Ovary (tissue), 9 donors: ENCODE measurements around the gene UBE2G1. TPM values are rescaled to one million over a fixed set of nuclear protein-coding genes. Genes with fewer than 3 reads are reported as not detected.
"Not testable (repeated sequence)": the region's sequence is repeated elsewhere in the genome, so short reads cannot be mapped to it uniquely, and the experiment has no call there.

Experiments
- DNase-seq, 5 donors: peaks; one replicate each; pipeline ENCODE4 v3.0.0-alpha.2; 2019 to 2020
- H3K27ac ChIP-seq, 2 donors: fragments of 200-600 bp; one replicate each; pipeline versions ENCODE4 v1.5.1 to v1.8.0; 2019 to 2022
- H3K27me3 ChIP-seq: fragments of 200-600 bp; one replicate; pipeline ENCODE4 v1.8.0; 2022
- H3K36me3 ChIP-seq: fragments of 200-600 bp; sonication (generic); one replicate; pipeline ENCODE4 v1.5.1; 2019
- H3K4me1 ChIP-seq: one replicate; pipeline ENCODE4 v1.8.1; 2013; ENCODE audit warnings: mild to moderate bottlenecking, moderate library complexity; ENCODE audit not compliant: insufficient read depth
- H3K4me3 ChIP-seq: fragments of 200-600 bp; sonication (generic); one replicate; pipeline ENCODE4 v1.5.1; 2017
- H3K9me3 ChIP-seq, 2 donors: fragments of 200-600 bp in 1 of 2; sonication (generic) in 1 of 2; one replicate each; pipeline versions ENCODE4 v1.5.1 to v1.8.1; 2013 to 2019; ENCODE audit warnings: mild to moderate bottlenecking in 1 of 2, moderate library complexity in 1 of 2
- EP300 ChIP-seq: sonication (generic); formaldehyde crosslinking; IDR thresholded peaks from one replicate; pipeline ENCODE4 v1.6.1; 2017; ENCODE audit warnings: antibody characterized with exemption
- POLR2A ChIP-seq: fragments of 450-650 bp; IDR thresholded peaks from one replicate; pipeline ENCODE4 v1.6.1; 2017; ENCODE audit warnings: antibody characterized with exemption, mild to moderate bottlenecking, moderate library complexity
- WGBS, 3 donors: extraction: QIAGEN DNeasy Blood & Tissue Kit in 1 of 3; methylation state at CpG; one replicate each; pipeline versions ENCODE4 v1.1.5 to v1.1.7; 2013 to 2017; 5-methylcytosine and 5-hydroxymethylcytosine counted together
- intact Hi-C, 4 donors: fragments of 100-400 bp; cut with DNase I; formaldehyde crosslinking; loops; one replicate each; pipeline versions ENCODE4 v1.11.0 to v1.15.1; 2022 to 2023
- polyA plus RNA-seq, 2 donors: library from polyadenylated mRNA; stranded (reverse); fragments of 200-250 nt in 1 of 2; fragments of 350-450 nt in 1 of 2; fragmentation: Illumina TruSeq in 1 of 2; extraction: RNeasy Lipid Tissue Mini Kit (QIAGEN cat#74804) in 1 of 2; gene quantifications; one replicate each; pipeline ENCODE4 v1.2.3, GENCODE V29; 2013 to 2014
- total RNA-seq, 7 donors: library from RNA; depleted of rRNA in 2 of 7; stranded (reverse); fragments of >200 nt in 2 of 7; fragmentation: NEBNext Ultra II Directional in 3 of 7; extraction: Animal tissue kit (Norgen Biotek cat#: 25700) in 3 of 7; gene quantifications; one replicate each; pipeline versions ENCODE4 v1.1.0 to v1.2.4, GENCODE V29; 2016 to 2023
- TF ChIP-seq, protein P1 (sequence below), 3 donors: fragments of 450-650 bp in 2 of 3; fragments of 200-600 bp in 1 of 3; IDR thresholded peaks; one replicate each; pipeline versions ENCODE4 v1.5.1 to v1.8.0; 2016 to 2022; ENCODE audit warnings: antibody characterized with exemption in 3 of 3, mild to moderate bottlenecking in 1 of 3
- donor health status: DM: no; HTN: no; CAD: no; lungs with moderate emphysema.
- donor health status: DM: no; HTN: no; CAD: no.
- donor health status: Bipolar disorder and iron deficiency.
- donor health status: DM: yes; HTN: yes; CAD: no.
- donor health status: DM: no; HTN: no; CAD: no.
- donor health status: DM: yes; HTN: yes; CAD: no.

UBE2G1 gene
- total and polyA plus RNA-seq, 9 donors, result 12.4 to 50.7 (median 36.5) TPM

DNA sequence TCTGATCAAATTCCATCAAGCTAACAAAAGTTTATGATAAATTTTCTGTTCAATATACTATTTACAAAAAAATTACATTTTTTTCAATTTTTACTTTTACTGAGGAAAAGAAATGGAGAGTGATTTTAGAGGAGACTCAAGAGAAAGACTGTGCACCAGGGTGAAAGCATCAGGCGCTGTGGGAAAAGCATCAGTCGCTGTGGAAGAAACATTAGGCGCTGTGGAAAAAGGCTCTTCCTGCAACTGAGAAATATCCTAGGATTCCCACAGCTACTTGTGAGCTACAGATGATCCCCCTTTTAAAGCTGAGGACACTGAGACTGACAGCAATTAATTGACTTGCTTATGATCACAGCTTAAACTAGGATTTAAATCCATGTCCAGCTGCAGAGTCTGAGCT lies 107.6 kb downstream of the UBE2G1 start:
- 96 to 100% (median 99%) methylated on average over 3 of the region's 3 CpGs for WGBS, 3 donors
- TF ChIP-seq, protein P1, sequence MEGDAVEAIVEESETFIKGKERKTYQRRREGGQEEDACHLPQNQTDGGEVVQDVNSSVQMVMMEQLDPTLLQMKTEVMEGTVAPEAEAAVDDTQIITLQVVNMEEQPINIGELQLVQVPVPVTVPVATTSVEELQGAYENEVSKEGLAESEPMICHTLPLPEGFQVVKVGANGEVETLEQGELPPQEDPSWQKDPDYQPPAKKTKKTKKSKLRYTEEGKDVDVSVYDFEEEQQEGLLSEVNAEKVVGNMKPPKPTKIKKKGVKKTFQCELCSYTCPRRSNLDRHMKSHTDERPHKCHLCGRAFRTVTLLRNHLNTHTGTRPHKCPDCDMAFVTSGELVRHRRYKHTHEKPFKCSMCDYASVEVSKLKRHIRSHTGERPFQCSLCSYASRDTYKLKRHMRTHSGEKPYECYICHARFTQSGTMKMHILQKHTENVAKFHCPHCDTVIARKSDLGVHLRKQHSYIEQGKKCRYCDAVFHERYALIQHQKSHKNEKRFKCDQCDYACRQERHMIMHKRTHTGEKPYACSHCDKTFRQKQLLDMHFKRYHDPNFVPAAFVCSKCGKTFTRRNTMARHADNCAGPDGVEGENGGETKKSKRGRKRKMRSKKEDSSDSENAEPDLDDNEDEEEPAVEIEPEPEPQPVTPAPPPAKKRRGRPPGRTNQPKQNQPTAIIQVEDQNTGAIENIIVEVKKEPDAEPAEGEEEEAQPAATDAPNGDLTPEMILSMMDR (IDR thresholded peaks at IDR 0.05), result no peak
- no peak for TF ChIP-seq EP300
- TF ChIP-seq POLR2A, result no peak
- no peaks in the 10 kb centered on the region for H3K9me3 ChIP-seq
- no peak overlapping the region for H3K27ac ChIP-seq
- peaks cover 12% of the 10 kb centered on the region for H3K4me1 ChIP-seq
- no peaks in the 10 kb centered on the region for H3K36me3 ChIP-seq
- no peak for DNase-seq
- no peak overlapping the region for H3K4me3 ChIP-seq
- H3K27me3 ChIP-seq, result no peaks in the 10 kb centered on the region
- intact Hi-C loops, result no loop called here

DNA sequence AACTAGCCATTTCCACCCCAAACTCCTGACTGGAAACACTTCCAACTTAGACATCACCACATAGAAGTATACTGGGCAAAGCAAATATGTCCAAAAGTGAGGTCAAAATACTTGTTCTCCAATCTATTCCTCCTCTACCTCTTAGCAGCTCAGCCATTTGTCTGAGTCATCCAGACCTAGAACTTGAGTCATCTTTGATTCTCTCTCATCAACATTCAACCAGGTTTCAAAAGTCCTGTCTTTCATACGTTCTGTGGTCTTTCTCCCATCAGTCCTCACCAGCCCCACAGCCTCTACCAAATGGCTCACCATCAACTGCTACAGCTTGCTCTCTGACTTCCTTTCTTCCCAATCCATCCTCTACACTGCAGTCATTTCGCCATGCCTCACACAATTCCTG lies 109.5 kb downstream of the UBE2G1 start:
- H3K4me1 ChIP-seq, result peaks cover under 1% of the 10 kb centered on the region
- H3K27ac ChIP-seq, result no peak overlapping the region
- no peak for DNase-seq
- TF ChIP-seq POLR2A (no peak), EP300 (no peak)
- TF ChIP-seq, protein P1 (IDR thresholded peaks at IDR 0.05), result no peak
- H3K36me3 ChIP-seq, result no peaks in the 10 kb centered on the region
- H3K4me3 ChIP-seq, result no peak overlapping the region
- intact Hi-C loops, result no loop called here
- no peaks in the 10 kb centered on the region for H3K9me3 ChIP-seq
- 93 to 100% (median 97%) methylated on average over 2 of the region's 2 CpGs for WGBS, 3 donors
- H3K27me3 ChIP-seq, result no peaks in the 10 kb centered on the region

DNA sequence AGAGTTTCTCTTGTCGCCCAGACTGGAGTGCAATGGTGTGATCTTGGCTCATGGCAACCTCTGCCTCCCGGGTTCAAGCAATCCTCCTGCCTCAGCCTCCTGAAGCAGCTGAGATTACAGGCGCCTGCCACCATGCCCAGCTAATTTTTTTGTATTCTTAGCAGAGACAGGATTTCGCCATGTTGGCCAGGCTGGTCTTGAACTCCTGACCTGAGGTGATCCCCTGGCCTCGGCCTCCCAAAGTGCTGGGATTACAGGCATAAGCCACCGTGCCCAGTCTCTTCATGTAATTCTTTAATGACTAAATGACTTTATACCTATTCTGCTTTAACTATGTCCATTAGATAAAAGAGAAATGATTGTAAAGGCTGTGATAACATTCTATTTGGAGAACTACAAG lies 111.2 kb downstream of the UBE2G1 start:
- H3K9me3 ChIP-seq, intact Hi-C loops, DNase-seq, H3K4me1 ChIP-seq, H3K27ac ChIP-seq, H3K36me3 ChIP-seq, H3K4me3 ChIP-seq, H3K27me3 ChIP-seq: not testable (repeated sequence)
- WGBS, 3 donors, result 81 to 92% (median 90%) methylated on average over 6 of the region's 6 CpGs

DNA sequence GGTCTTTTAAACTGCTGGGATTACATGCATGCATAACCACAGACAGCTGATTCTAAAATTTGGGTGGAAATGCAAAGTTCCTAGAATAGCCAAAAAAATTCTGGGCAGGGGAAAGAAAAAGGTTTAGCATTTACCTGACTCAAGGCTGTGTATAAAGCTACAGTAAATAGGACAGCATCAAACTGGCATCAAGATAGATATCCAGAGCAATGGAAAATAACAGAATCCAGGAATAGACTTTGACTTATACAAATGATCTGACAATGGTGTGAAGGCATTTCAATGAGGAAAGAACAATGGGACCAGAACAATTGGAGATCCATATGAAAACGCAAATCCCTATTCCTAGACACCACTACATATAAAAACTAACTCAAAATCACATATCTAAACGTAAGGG lies 115.6 kb downstream of the UBE2G1 start:
- Histone ChIP-seq H3K27me3 (no peaks in the 10 kb centered on the region), H3K36me3 (no peaks in the 10 kb centered on the region), H3K9me3 (no peaks in the 10 kb centered on the region), H3K4me1 (peaks cover 3% of the 10 kb centered on the region), H3K27ac (no peak overlapping the region), H3K4me3 (no peak overlapping the region)
- WGBS, 3 donors, result 81 to 94% (median 85%) methylated on average over 2 of the region's 2 CpGs
- intact Hi-C loops, result no loop called here
- DNase-seq, result no peak
- no peak for TF ChIP-seq EP300
- TF ChIP-seq, protein P1 (IDR thresholded peaks at IDR 0.05), result no peak

DNA sequence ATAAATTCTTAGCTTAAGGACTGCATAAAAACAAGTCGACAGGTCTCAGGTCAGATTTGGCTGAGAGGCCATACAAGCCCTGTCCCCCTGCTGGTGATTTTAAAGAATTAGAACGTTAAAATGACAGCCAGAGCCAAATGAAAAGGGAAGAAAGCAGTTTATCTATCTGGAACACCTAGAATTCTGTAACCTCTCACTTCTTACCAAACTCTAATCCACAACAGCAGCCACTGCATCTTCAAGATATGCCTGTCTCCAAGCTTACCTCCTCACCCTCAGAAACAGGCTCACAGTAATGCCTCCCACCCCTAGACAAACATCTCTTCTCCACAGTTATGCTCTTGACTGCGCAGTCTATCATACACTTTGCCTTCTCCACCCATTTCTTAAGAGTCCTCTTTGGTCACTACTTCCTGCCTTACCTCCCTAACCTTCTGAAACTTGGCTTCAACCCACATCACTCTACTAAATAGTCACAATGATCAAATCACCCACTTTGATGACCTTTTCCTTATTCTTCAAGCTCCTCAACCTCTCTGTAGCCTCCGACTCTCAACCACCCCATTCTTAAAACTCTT lies 116.9 kb downstream of the UBE2G1 start:
- TF ChIP-seq EP300, result no peak
- TF ChIP-seq, protein P1 (IDR thresholded peaks at IDR 0.05), result peak in 1 of 3 donors; percentile 31
- no peak for DNase-seq
- Histone ChIP-seq H3K27me3 (no peaks in the 10 kb centered on the region), H3K9me3 (no peaks in the 10 kb centered on the region), H3K36me3 (no peaks in the 10 kb centered on the region), H3K4me1 (peaks cover 3% of the 10 kb centered on the region), H3K4me3 (no peak overlapping the region), H3K27ac (no peak overlapping the region)
- intact Hi-C loops, result no loop called here
- 52 to 55% (median 54%) methylated on average over 4 of the region's 4 CpGs for WGBS, 3 donors
